CD4-positive, alpha-beta T cell (primary cell): Measurements from ENCODE around the gene CCDC157. TPM values are rescaled to one million over a fixed set of nuclear protein-coding genes. Genes with fewer than 3 reads are reported as not detected.

ENCODE experiments used
- ATAC-seq: fragments of 200-7000 bp; cut with Tn5 transposase; one replicate; pipeline ENCODE4 v1.10.0; 2022; ENCODE audit warnings: mild to moderate bottlenecking; ENCODE audit not compliant: poor library complexity
- CTCF ChIA-PET: fragments of 350-600 bp; sonication (Branson Sonifier 250); formaldehyde crosslinking; loops from one replicate; lab custom pipeline; 2021; ENCODE audit warnings: antibody characterized with exemption, inconsistent platforms; lab: Charles Lee
- POLR2A ChIA-PET: fragments of 350-600 bp; sonication (Branson Sonifier 250); formaldehyde crosslinking; loops from one replicate; lab custom pipeline; 2021; ENCODE audit warnings: antibody characterized with exemption, inconsistent platforms; lab: Charles Lee
- DNase-seq, 14 experiments: peaks; one replicate each; pipeline ENCODE4 v3.0.0-alpha.2; 2013 to 2020; ENCODE audit warnings: mixed read lengths in 2 of 14
- H3K27ac ChIP-seq, 2 donors: one replicate each; pipeline versions ENCODE4 v1.5.1 to v1.7.0; 2013; ENCODE audit warnings: low read length in 2 of 2, low read depth in 1 of 2, mild to moderate bottlenecking in 1 of 2
- H3K27me3 ChIP-seq, 2 experiments: 1 replicate in 1 of 2; 2 replicates in 1 of 2; pipeline versions ENCODE4 v1.6.1 to v1.7.0; 2013; ENCODE audit warnings: low read length in 2 of 2, control low read depth in 1 of 2, mild to moderate bottlenecking in 1 of 2, moderate library complexity in 1 of 2; ENCODE audit not compliant: insufficient read depth in 2 of 2, control insufficient read depth in 1 of 2
- H3K36me3 ChIP-seq: one replicate; pipeline ENCODE4 v1.6.1; 2013; ENCODE audit warnings: low read length, control low read depth; ENCODE audit not compliant: insufficient read depth
- H3K4me1 ChIP-seq: one replicate; pipeline ENCODE4 v1.6.1; 2013; ENCODE audit warnings: low read length, control low read depth; ENCODE audit not compliant: insufficient read depth
- H3K4me3 ChIP-seq: one replicate; pipeline ENCODE4 v1.5.1; 2013; ENCODE audit warnings: mild to moderate bottlenecking, low read length, moderate library complexity
- H3K9me3 ChIP-seq, 2 experiments: 1 replicate in 1 of 2; 2 replicates in 1 of 2; pipeline versions ENCODE4 v1.6.1 to v1.7.0; 2013; ENCODE audit warnings: low read length in 2 of 2, mild to moderate bottlenecking in 2 of 2, control low read depth in 1 of 2, moderate library complexity in 1 of 2; ENCODE audit not compliant: control insufficient read depth in 1 of 2, insufficient read depth in 1 of 2
- H3K27ac Mint-ChIP-seq: one replicate; pipeline ENCODE4 v1.8.0; 2020; ENCODE audit warnings: mixed read lengths
- H3K27me3 Mint-ChIP-seq: one replicate; pipeline ENCODE4 v1.8.0; 2021; ENCODE audit warnings: mixed read lengths
- H3K36me3 Mint-ChIP-seq: one replicate; pipeline ENCODE4 v1.8.0; 2021; ENCODE audit warnings: low read depth, mixed read lengths
- H3K4me1 Mint-ChIP-seq: one replicate; pipeline ENCODE4 v1.8.0; 2021; ENCODE audit warnings: low read depth, mixed read lengths
- H3K4me3 Mint-ChIP-seq: one replicate; pipeline ENCODE4 v1.8.0; 2020; ENCODE audit warnings: mild to moderate bottlenecking, mixed read lengths
- H3K9me3 Mint-ChIP-seq: one replicate; pipeline ENCODE4 v1.8.0; 2020; ENCODE audit warnings: mixed read lengths
- intact Hi-C, 2 experiments: fragments of 100-400 bp; cut with DNase I in 1 of 2; cut with micrococcal nuclease in 1 of 2; formaldehyde crosslinking; loops; one replicate each; pipeline versions ENCODE4 v1.15.1 to v1.9.0; 2023 to 2025; cut with DNase I, micrococcal nuclease
- total RNA-seq, 174 experiments: library from RNA in 2 of 174; stranded (reverse) in 2 of 174; gene quantifications; one replicate each; pipeline ENCODE4 v1.2.3 and lab custom pipeline; 2021 to 2026
- TF ChIP-seq, protein P1 (sequence below): fragments of 200-600 bp; IDR thresholded peaks from one replicate; pipeline ENCODE4 v1.8.0; 2022; ENCODE audit warnings: antibody characterized with exemption, mild to moderate bottlenecking

Gene CCDC157
- total RNA-seq, 2 experiments from 2014 or later: 8.3 to 10.1 TPM

DNA sequence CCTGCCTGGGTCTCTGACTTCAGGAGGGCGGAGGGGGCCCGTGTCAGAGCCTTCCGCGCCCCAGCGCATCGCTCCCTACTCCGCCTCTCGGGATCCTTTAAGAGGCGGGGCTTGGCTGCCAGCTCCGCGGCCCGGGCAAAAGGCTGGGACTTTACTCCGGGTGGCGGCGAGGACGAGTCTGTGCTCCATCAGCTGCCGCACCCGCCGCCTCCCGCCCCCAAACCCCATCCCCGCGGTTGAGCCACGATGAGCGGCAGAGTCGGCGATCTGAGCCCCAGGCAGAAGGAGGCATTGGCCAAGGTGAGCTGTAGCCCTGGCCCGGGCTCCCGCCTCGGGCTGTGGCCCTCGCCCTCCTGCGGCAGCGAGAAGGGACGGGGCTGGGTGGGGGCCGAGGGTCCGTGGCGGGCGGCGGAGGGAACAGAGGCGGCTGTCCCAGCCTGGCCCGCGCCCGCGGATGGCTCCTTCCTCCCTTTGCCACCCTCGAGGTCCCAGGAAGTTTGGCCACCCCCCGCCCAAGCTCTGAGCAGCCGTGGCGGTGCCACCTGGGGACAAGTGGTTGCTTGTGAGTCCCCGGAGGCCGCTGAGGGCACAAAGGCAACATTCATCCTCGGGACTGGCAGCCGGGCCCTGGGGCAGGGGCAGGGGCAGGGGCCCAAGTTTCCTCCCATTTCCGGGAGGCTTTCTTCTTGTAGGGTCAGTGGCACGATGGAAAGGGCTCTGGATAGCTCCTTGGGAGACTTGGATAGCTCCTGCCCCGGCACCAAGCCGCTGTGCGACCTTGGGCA is 40.3 kb downstream of the CCDC157 start, which contains the start of gene SEC14L2:
SEC14L2 (plus strand) TSS at position 148 of the 785 bp plus-strand sequence; CDS start at position 247, 99 bp downstream.
- peaks cover 62% of the 10 kb centered on the region for H3K4me1 Mint-ChIP-seq
- POLR2A ChIA-PET: interaction anchor here (0.6 to 7.9 kb wide), 12 partner anchors 11 to 109 kb away, joined by 3 to 112 read pairs (median 4); partner anchors contain the start of genes CASTOR1, CCDC157, MTFP1 and SF3A1

DNA sequence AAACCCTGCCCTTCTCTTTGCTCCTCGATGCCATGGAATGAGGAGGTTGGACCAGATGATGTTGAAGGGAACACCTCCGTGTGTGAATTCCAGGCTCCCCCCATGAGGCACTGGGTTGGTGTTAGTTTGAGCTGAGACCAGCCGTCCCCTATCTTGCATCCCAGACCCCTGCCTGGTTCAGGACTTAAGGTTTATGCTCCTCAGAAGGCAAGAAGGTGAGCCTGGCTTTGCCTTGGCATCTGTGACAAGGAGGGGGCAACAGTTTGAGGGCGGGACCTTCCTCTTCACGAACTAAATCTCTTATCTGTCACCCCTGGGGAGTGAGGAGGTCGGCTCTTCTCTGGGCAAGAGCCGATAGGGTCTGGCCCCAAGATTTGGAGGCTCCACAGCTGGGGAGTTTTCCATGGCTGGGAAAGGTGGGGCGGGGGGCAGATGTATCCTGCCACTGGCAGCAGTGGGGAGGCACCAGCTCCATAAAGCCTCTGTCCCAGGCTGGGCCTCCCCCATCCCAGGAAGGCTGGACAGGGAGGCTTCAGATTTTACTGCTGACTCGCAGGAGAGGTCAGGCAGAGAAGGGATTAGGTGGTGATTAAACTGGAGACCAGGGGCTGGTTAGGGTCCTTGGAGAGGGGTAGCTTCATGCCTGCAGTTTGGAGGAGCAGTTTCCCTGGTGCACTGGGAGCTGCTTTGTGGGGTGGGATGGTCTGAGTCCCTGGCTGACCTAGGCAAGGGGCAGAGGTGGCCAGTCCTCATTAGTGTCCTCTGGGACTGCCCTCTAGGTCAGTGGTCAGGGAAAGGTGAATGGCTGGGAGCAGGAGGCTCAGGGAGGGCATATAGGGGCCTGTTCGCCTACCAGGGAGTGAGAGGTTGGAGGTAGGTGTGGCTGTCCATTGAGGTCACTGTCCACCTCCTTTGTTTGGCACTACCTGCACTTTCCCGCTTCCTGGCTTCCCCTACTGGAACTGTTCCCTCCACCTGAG is 41.1 kb downstream of the CCDC157 start:
- ATAC-seq (no peak), DNase-seq (peak in 1 of 14 experiments; percentile 11)
- CTCF ChIA-PET: interaction anchor here (1.5 to 7.8 kb wide), 2 partner anchors 26 to 87 kb away, joined by 5 to 63 read pairs; partner anchors contain the start of gene MTFP1
- Histone ChIP-seq H3K27me3 (peaks cover 0 to 2% of the 10 kb centered on the region in 2 experiments), H3K4me1 (peaks cover 41% of the 10 kb centered on the region), H3K4me3 (peak overlapping the region; percentile 68), H3K27ac (peak overlapping the region in 1 of 2 donors; percentile 47), H3K36me3 (no peaks in the 10 kb centered on the region), H3K9me3 (no peaks in the 10 kb centered on the region)
- intact Hi-C loops: loop anchor here (2.0 to 10.0 kb wide), 3 partner anchors 27 to 357 kb away; partner anchors contain the start of genes MTFP1 (in 1 of the 2) and TCN2 (in 1 of the 2)
- H3K4me1 Mint-ChIP-seq: peaks cover 57% of the 10 kb centered on the region
- H3K36me3 Mint-ChIP-seq: peaks cover 5% of the 10 kb centered on the region
- H3K27me3 Mint-ChIP-seq: no peaks in the 10 kb centered on the region
- peak overlapping the region; percentile 82 for H3K27ac Mint-ChIP-seq
- peak overlapping the region; percentile 89 for H3K4me3 Mint-ChIP-seq
- TF ChIP-seq, protein P1, sequence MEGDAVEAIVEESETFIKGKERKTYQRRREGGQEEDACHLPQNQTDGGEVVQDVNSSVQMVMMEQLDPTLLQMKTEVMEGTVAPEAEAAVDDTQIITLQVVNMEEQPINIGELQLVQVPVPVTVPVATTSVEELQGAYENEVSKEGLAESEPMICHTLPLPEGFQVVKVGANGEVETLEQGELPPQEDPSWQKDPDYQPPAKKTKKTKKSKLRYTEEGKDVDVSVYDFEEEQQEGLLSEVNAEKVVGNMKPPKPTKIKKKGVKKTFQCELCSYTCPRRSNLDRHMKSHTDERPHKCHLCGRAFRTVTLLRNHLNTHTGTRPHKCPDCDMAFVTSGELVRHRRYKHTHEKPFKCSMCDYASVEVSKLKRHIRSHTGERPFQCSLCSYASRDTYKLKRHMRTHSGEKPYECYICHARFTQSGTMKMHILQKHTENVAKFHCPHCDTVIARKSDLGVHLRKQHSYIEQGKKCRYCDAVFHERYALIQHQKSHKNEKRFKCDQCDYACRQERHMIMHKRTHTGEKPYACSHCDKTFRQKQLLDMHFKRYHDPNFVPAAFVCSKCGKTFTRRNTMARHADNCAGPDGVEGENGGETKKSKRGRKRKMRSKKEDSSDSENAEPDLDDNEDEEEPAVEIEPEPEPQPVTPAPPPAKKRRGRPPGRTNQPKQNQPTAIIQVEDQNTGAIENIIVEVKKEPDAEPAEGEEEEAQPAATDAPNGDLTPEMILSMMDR: no peak
- POLR2A ChIA-PET: interaction anchor here (0.7 to 7.9 kb wide), 10 partner anchors 10 to 108 kb away, joined by 3 to 112 read pairs (median 4); partner anchors contain the start of genes CCDC157, MTFP1, SF3A1 and TBC1D10A
- no peaks in the 10 kb centered on the region for H3K9me3 Mint-ChIP-seq

More for the DNA sequence above, 40.3 kb downstream of the CCDC157 start, which contains the start of gene SEC14L2:
- intact Hi-C loops: loop anchor here (1.0 to 10.0 kb wide), 4 partner anchors 27 to 358 kb away; partner anchors contain the start of genes MTFP1 (in 1 of the 2) and TCN2 (in 1 of the 2)
- no peak within 1 kb of the TSS for H3K27ac ChIP-seq
- peaks cover 50% of the 10 kb centered on the region for H3K4me1 ChIP-seq
- peak within 1 kb of the TSS; percentile 68 for H3K4me3 ChIP-seq
- no peaks in the 10 kb centered on the region for H3K9me3 ChIP-seq
- CTCF ChIA-PET: interaction anchor here (1.5 to 7.8 kb wide), 4 partner anchors 10 to 109 kb away, joined by 5 to 63 read pairs (median 9); partner anchors contain the start of genes MTFP1 and RNF215
- ATAC-seq (peak; percentile 83), DNase-seq (peak in 13 of 14 experiments; percentile 24 to 79 (median 54))
- H3K4me3 Mint-ChIP-seq: peak within 1 kb of the TSS; percentile 95
- H3K27me3 ChIP-seq: peaks cover 0 to 2% of the 10 kb centered on the region in 2 experiments
- no peaks in the 10 kb centered on the region for H3K36me3 ChIP-seq
- H3K9me3 Mint-ChIP-seq: no peaks in the 10 kb centered on the region
- peak within 1 kb of the TSS; percentile 82 for H3K27ac Mint-ChIP-seq
- no peaks in the 10 kb centered on the region for H3K27me3 Mint-ChIP-seq
- TF ChIP-seq, protein P1: no peak
- peaks cover 5% of the 10 kb centered on the region for H3K36me3 Mint-ChIP-seq
